Activated B cell treated with CpG ODN at 0.5 μM for 24 hours (primary cell): Measurements from ENCODE around the gene KRTAP10-7. TPM values are rescaled to one million over a fixed set of nuclear protein-coding genes. Genes with fewer than 3 reads are reported as not detected.
"Not testable (repeated sequence)": the region's sequence is repeated elsewhere in the genome, so short reads cannot be mapped to it uniquely, and the experiment has no call there.

ENCODE experiments used
- ATAC-seq: fragments of 200-7000 bp; cut with Tn5 transposase; one replicate; pipeline ENCODE4 v1.10.0; 2021; ENCODE audit warnings: low read depth, mild to moderate bottlenecking, moderate library complexity
- CTCF ChIA-PET: fragments of 350-600 bp; sonication (Branson Sonifier 250); formaldehyde crosslinking; loops from one replicate; lab custom pipeline; 2021; ENCODE audit warnings: antibody characterized with exemption; lab: Charles Lee
- POLR2A ChIA-PET: fragments of 350-600 bp; sonication (Branson Sonifier 250); formaldehyde crosslinking; loops from one replicate; lab custom pipeline; 2021; ENCODE audit warnings: antibody characterized with exemption; lab: Charles Lee
- DNase-seq: peaks from one replicate; pipeline ENCODE4 v3.0.0; 2022
- H3K27ac Mint-ChIP-seq: one replicate; pipeline ENCODE4 v1.8.0; 2020; ENCODE audit warnings: mixed read lengths
- H3K27me3 Mint-ChIP-seq: one replicate; pipeline ENCODE4 v1.8.0; 2021; ENCODE audit warnings: mixed read lengths
- H3K36me3 Mint-ChIP-seq: one replicate; pipeline ENCODE4 v1.8.0; 2021; ENCODE audit warnings: low read depth, mixed read lengths
- H3K4me1 Mint-ChIP-seq: one replicate; pipeline ENCODE4 v1.8.0; 2021; ENCODE audit warnings: mixed read lengths
- H3K4me3 Mint-ChIP-seq: one replicate; pipeline ENCODE4 v1.8.0; 2020; ENCODE audit warnings: mild to moderate bottlenecking, mixed read lengths
- H3K9me3 Mint-ChIP-seq: one replicate; pipeline ENCODE4 v1.8.0; 2020; ENCODE audit warnings: mixed read lengths
- intact Hi-C: fragments of 100-400 bp; cut with micrococcal nuclease; formaldehyde crosslinking; loops from one replicate; pipeline ENCODE4 v1.15.1; 2024
- total RNA-seq: library from RNA; stranded (reverse); gene quantifications from 2 replicates; pipeline ENCODE4 v1.2.3, GENCODE V29; 2022
- TF ChIP-seq, protein P1 (sequence below): fragments of 200-600 bp; IDR thresholded peaks from one replicate; pipeline ENCODE4 v1.8.0; 2022; ENCODE audit warnings: antibody characterized with exemption, mild to moderate bottlenecking

The KRTAP10-7 gene
- total RNA-seq, 1 donor from 2014 or later: not detected

DNA sequence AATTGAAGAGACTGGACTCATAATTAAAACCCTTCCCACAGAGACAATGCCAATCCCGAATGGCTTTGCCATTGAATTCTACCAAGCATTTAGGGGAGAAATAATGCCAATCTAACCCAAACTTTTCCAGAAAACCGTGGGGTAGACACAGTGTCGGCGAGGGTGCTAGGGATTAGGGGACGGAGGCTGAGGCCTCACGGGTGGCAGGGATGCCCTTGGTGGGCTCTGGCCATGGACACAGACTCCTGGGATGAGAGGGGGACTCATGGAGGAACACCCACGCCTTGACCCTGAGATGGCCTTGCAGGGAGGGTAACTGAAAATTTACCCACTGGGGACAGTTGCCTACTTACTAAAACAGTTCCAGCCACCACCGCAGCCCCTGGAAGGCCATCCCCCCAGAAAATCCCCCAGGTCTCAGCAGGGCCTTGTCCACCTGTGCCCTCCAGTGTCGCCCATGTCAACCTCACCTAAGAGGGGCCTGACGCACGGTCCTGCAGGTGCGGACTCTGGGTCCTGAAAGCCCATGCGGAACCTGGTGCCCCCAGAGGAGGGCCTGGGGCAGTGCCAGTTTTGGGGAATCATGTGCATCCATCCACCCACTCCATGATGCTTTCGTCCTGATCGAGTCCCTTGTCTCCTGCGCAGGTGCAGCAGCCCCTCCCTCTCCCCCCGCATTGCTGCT lies 21.9 kb upstream of the KRTAP10-7 start:
- intact Hi-C loops: no loop called here
- ATAC-seq (no peak), DNase-seq (no peak)
- Mint-ChIP-seq H3K4me3 (no peak overlapping the region), H3K36me3 (no peaks in the 10 kb centered on the region), H3K9me3 (peaks cover 16% of the 10 kb centered on the region), H3K27me3 (peaks cover 18% of the 10 kb centered on the region), H3K27ac (no peak overlapping the region), H3K4me1 (no peaks in the 10 kb centered on the region)
- POLR2A ChIA-PET: no interaction called here
- TF ChIP-seq, protein P1, sequence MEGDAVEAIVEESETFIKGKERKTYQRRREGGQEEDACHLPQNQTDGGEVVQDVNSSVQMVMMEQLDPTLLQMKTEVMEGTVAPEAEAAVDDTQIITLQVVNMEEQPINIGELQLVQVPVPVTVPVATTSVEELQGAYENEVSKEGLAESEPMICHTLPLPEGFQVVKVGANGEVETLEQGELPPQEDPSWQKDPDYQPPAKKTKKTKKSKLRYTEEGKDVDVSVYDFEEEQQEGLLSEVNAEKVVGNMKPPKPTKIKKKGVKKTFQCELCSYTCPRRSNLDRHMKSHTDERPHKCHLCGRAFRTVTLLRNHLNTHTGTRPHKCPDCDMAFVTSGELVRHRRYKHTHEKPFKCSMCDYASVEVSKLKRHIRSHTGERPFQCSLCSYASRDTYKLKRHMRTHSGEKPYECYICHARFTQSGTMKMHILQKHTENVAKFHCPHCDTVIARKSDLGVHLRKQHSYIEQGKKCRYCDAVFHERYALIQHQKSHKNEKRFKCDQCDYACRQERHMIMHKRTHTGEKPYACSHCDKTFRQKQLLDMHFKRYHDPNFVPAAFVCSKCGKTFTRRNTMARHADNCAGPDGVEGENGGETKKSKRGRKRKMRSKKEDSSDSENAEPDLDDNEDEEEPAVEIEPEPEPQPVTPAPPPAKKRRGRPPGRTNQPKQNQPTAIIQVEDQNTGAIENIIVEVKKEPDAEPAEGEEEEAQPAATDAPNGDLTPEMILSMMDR: no peak
- CTCF ChIA-PET: no interaction called here

DNA sequence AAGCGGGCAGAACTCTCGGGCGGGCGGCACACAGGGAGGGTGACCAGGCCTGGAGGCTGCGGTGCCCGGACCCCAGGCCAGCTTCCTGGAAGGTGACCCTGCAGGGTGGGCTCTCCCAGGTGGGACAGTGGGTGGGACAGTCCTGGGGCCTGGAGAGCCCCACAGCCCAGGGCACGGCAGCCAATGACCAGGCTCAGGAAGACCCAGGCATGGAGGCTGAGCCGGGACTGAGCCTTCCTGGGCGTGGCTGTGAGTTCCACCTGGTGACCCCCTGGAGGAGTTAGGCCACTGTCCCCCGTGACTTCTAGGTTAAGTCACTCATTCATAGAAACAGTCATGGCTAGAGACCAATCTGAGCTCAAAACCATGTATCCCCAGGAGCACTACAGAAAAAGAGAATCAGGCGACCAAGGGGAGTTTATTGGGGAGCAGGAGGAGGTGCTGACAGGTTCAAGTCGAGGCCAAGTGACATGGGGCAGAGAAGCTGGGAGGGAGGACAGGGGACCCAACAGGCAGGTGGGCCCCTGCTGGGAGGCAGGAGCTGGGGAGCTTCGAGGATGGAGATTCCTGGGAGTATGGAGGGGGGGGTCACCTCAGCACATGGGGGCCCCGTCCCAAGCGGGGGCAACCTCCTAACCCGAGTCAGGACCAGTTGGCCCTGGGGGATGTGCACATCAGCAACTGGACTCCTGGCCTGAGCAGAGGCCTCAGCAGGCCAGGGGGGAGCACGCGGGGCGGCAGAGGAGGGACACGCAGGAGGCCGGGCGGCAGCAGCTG lies 21.2 kb upstream of the KRTAP10-7 start:
- Mint-ChIP-seq H3K27ac (no peak overlapping the region), H3K27me3 (peaks cover 21% of the 10 kb centered on the region), H3K36me3 (no peaks in the 10 kb centered on the region), H3K4me1 (no peaks in the 10 kb centered on the region), H3K4me3 (no peak overlapping the region), H3K9me3 (peaks cover 16% of the 10 kb centered on the region)
- ChIA-PET CTCF (no interaction called here), POLR2A (no interaction called here)
- intact Hi-C loops: no loop called here
- no peak for DNase-seq
- TF ChIP-seq, protein P1: no peak
- ATAC-seq: no peak

DNA sequence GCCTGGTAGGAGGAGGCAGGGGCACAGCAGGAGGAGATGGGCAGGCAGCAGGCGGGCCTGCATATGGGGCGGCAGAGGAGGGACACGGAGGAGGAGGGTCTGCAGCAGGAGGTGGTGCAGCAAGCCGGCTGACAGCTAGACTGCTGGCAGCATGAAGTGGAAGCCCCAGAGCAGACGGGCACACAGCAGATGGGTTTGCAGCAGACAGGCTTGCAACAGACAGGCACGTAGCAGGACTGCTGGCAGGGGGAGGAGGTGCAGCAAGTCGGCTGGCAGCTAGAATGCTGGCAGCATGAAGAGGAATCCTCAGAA lies 20.6 kb upstream of the KRTAP10-7 start:
- H3K36me3 Mint-ChIP-seq: no peaks in the 10 kb centered on the region
- DNase-seq (no peak), ATAC-seq (no peak)
- peaks cover 19% of the 10 kb centered on the region for H3K27me3 Mint-ChIP-seq
- peaks cover 16% of the 10 kb centered on the region for H3K9me3 Mint-ChIP-seq
- no peaks in the 10 kb centered on the region for H3K4me1 Mint-ChIP-seq
- no peak overlapping the region for H3K27ac Mint-ChIP-seq
- intact Hi-C loops: no loop called here
- H3K4me3 Mint-ChIP-seq: no peak overlapping the region
- ChIA-PET POLR2A (no interaction called here), CTCF (no interaction called here)
- TF ChIP-seq, protein P1: no peak

DNA sequence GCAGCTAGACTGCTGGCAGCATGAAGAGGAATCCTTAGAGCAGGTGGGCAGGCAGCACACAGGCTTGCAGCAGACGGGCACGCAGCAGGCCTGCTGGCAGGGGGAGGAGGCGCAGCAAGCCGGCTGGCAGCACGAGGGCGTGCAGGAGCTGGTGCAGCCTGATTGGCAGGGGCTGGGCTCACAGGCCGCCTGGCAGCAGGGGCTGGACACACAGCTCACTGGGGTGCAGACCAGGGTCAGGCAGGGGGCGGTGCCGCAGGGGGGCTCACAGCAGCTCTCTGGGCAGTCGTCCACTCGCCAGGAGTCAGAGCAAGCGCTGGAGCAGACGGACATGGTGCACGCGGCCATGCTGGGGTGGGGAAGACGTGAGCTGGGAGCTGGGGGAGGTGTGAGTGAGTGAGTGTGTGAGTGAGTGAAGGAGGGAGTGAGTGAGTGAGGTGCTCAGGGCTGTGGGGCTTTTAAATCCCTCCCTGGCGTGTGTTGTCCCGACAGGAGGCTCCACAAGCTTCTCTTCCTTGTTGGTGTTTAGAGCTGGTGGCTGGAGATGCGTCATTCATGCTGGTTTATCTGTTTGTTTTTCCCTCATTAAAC lies 20.1 kb upstream of the KRTAP10-7 start, which contains the start of gene KRTAP10-5:
Gene KRTAP10-5 (minus strand): TSS at position 374 of the 591 bp plus-strand sequence. CDS start 26 bp downstream, at position 348.
- POLR2A ChIA-PET, DNase-seq, H3K4me3 Mint-ChIP-seq, ATAC-seq, H3K4me1 Mint-ChIP-seq, intact Hi-C loops, CTCF ChIA-PET, H3K27ac Mint-ChIP-seq, H3K36me3 Mint-ChIP-seq: not testable (repeated sequence)
- H3K9me3 Mint-ChIP-seq: peaks cover 16% of the 10 kb centered on the region
- H3K27me3 Mint-ChIP-seq: peaks cover 21% of the 10 kb centered on the region

DNA sequence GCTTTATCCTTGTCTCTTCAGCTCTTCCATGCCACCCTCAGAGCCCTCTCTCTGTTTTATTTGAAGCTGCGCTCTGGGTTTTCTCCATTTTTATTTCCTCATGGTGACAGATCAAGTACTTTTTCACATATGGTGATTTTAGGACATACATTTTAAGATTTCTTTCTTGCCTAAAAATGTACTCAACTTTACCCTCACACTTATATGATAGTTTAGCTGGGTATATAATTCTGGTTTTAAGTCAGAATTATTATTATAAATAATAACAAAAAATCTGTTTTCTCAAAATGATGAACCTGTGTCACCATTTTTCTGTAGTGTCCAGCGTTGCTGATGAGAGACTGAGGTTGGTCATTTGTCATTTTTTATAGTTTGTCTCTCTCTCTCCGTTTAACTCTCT lies 19.2 kb upstream of the KRTAP10-7 start:
- intact Hi-C loops: no loop called here
- Mint-ChIP-seq H3K27ac (no peak overlapping the region), H3K9me3 (peaks cover 16% of the 10 kb centered on the region), H3K4me3 (no peak overlapping the region), H3K36me3 (no peaks in the 10 kb centered on the region), H3K4me1 (no peaks in the 10 kb centered on the region), H3K27me3 (peaks cover 25% of the 10 kb centered on the region)
- DNase-seq (no peak), ATAC-seq (no peak)
- ChIA-PET POLR2A (no interaction called here), CTCF (no interaction called here)
- TF ChIP-seq, protein P1: no peak
